ENCODE measurements around the gene CPSF6.
"Not testable (repeated sequence)": the region's sequence is repeated elsewhere in the genome, so short reads cannot be mapped to it uniquely, and the experiment has no call there.

Gene CPSF6

GRCh38 chr12:69258655-69259054, 19.3 kb downstream of the CPSF6 start:
- no peak for DNase-seq (ENCODE audit: low spot score)

GRCh38 chr12:69262264-69262974, 23.1 kb downstream of the CPSF6 start:
- no peak for DNase-seq (ENCODE audit: low spot score)

GRCh38 chr12:69265205-69265604, 25.8 kb downstream of the CPSF6 start:
- no peak for DNase-seq (ENCODE audit: low spot score)

GRCh38 chr12:69265633-69266032, 26.3 kb downstream of the CPSF6 start:
- not testable (repeated sequence) for DNase-seq (ENCODE audit: low spot score)

- peak; percentile 15 for DNase-seq (ENCODE audit: low spot score)
Measured at GRCh38 chr12:69266036-69266635, 26.8 kb downstream of the CPSF6 start.

- DNase-seq (ENCODE audit: low spot score), result no peak
Measured at GRCh38 chr12:69269736-69270135, 30.4 kb downstream of the CPSF6 start.

- no peak for DNase-seq (ENCODE audit: low spot score)
Measured at GRCh38 chr12:69272511-69272910, 33.1 kb downstream of the CPSF6 start.

GRCh38 chr12:69274861-69275260, 35.5 kb downstream of the CPSF6 start:
- no peak for DNase-seq (ENCODE audit: low spot score)

- no peak for DNase-seq (ENCODE audit: low spot score)
Measured at GRCh38 chr12:69275471-69275891, 36.1 kb downstream of the CPSF6 start.

GRCh38 chr12:69278814-69279782, 39.7 kb downstream of the CPSF6 start:
- no peak for DNase-seq (ENCODE audit: low spot score)

- DNase-seq (ENCODE audit: low spot score), result peak; percentile 70
Measured at GRCh38 chr12:69284131-69284530, 44.8 kb downstream of the CPSF6 start.

GRCh38 chr12:69287556-69287955, 48.2 kb downstream of the CPSF6 start:
- no peak for DNase-seq (ENCODE audit: low spot score)

- DNase-seq (ENCODE audit: low spot score), result peak; percentile 67
Measured at GRCh38 chr12:69290545-69291277, 51.3 kb downstream of the CPSF6 start.

GRCh38 chr12:69291278-69291593, 51.9 kb downstream of the CPSF6 start:
- no peak for DNase-seq (ENCODE audit: low spot score)

- no peak for DNase-seq (ENCODE audit: low spot score)
Measured at GRCh38 chr12:69298133-69298532, 58.8 kb downstream of the CPSF6 start.

GRCh38 chr12:69298947-69299346, 59.6 kb downstream of the CPSF6 start:
- no peak for DNase-seq (ENCODE audit: low spot score)

GRCh38 chr12:69304284-69304683, 64.9 kb downstream of the CPSF6 start:
- DNase-seq (ENCODE audit: low spot score), result no peak

GRCh38 chr12:69309461-69309860, 70.1 kb downstream of the CPSF6 start:
- no peak for DNase-seq (ENCODE audit: low spot score)

GRCh38 chr12:69313209-69313608, 73.8 kb downstream of the CPSF6 start:
- no peak for DNase-seq (ENCODE audit: low spot score)

- not testable (repeated sequence) for DNase-seq (ENCODE audit: low spot score)
Measured at GRCh38 chr12:69316784-69317183, 77.4 kb downstream of the CPSF6 start.

GRCh38 chr12:69317233-69317632, 77.9 kb downstream of the CPSF6 start:
- DNase-seq (ENCODE audit: low spot score), result not testable (repeated sequence)

GRCh38 chr12:69318225-69318624, 78.9 kb downstream of the CPSF6 start:
- DNase-seq (ENCODE audit: low spot score), result no peak

All from AG08396 (cell line).